ENCODE results near the gene MAP1A. TPM values are rescaled to one million over a fixed set of nuclear protein-coding genes. Genes with fewer than 3 reads are reported as not detected.

Gene MAP1A
- total and polyA plus RNA-seq, 2 donors (not counting 3 experiments of a cell fraction or from before 2014, with no cell fraction given), result 0.68 to 4.8 TPM

DNA sequence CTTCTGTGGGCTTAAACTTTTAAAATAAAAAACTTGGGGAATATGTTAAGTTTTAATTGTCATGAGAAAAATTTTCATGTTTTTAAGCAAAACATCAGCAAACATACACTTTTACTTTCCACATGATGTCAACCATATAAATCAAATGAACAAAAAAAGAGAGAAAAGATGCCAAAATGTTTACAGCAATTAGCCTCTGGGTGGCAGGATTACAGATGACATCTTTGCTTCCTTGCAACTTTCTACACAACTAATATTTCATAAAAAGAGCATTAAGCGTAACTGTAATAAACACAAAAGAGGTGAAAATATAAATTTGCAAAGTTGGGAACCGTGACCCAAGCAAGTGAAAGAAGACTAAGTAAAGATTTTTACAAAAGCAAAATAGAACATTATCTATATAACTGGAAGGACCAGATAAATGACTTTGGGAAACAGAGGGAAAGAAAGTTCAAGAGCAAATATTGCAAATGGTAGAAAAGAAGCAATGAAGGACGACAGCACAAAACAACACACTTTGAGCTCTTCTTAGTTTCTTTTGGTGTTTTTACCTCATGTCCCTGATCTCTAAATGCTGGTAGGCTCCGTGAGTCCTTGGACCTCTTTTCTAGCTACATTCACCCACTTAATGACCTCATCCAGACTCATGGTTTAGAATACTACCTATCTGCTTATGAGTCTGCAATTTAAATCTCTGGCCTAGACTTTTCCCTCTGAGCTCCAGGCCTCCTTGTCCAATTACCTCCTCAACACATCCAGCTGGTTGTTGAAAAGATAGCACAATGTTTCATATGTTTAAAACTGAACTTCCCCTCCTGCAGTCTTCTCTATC lies 33.9 kb upstream of the MAP1A start:
- no TSS peak for BruUV-seq (replicated peaks)
- FAIRE-seq, result peak; percentile 49
- intact Hi-C loops (cut with micrococcal nuclease), result loop anchor here (2.0 kb wide), 1 partner anchor 27 kb away; no protein-coding TSS in a partner anchor

More for the DNA sequence above, 33.9 kb upstream of the MAP1A start:
- TF ChIP-seq, protein P1, sequence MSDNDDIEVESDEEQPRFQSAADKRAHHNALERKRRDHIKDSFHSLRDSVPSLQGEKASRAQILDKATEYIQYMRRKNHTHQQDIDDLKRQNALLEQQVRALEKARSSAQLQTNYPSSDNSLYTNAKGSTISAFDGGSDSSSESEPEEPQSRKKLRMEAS (IDR thresholded peaks at IDR 0.05; ENCODE audit: insufficient read depth, insufficient read length), result no peak
- TF ChIP-seq, protein P2, sequence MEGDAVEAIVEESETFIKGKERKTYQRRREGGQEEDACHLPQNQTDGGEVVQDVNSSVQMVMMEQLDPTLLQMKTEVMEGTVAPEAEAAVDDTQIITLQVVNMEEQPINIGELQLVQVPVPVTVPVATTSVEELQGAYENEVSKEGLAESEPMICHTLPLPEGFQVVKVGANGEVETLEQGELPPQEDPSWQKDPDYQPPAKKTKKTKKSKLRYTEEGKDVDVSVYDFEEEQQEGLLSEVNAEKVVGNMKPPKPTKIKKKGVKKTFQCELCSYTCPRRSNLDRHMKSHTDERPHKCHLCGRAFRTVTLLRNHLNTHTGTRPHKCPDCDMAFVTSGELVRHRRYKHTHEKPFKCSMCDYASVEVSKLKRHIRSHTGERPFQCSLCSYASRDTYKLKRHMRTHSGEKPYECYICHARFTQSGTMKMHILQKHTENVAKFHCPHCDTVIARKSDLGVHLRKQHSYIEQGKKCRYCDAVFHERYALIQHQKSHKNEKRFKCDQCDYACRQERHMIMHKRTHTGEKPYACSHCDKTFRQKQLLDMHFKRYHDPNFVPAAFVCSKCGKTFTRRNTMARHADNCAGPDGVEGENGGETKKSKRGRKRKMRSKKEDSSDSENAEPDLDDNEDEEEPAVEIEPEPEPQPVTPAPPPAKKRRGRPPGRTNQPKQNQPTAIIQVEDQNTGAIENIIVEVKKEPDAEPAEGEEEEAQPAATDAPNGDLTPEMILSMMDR (IDR thresholded peaks at IDR 0.05; ENCODE audit: extremely low read depth in 1 of 2, insufficient read depth in 1 of 2, low read depth in 1 of 2, low read length in 2 of 2), result peak; percentile 9
- no peak for TF ChIP-seq GATA2 (IDR thresholded peaks at IDR 0.05; ENCODE audit: insufficient read depth, insufficient read length, low read depth, low read length)
- no peak for TF ChIP-seq POLR2A (IDR thresholded peaks at IDR 0.05; ENCODE audit: low read depth, low read length)
- no peaks in the 10 kb centered on the region for H3K4me1 ChIP-seq (ENCODE audit: control insufficient read depth, extremely low read depth, insufficient read depth, low read length)
- H3K4me2 ChIP-seq (ENCODE audit: insufficient read depth, low read length), result no peak overlapping the region
- no peak overlapping the region for H2AFZ ChIP-seq (ENCODE audit: low read depth, low read length)
- H3K9ac ChIP-seq (replicated peaks; ENCODE audit: extremely low read depth, insufficient read depth, low read length), result no peak overlapping the region
- POLR2A ChIA-PET, result no interaction called here
- no peaks in the 10 kb centered on the region for H4K20me1 ChIP-seq (replicated peaks; ENCODE audit: control insufficient read depth, extremely low read depth, insufficient read depth, low read length)
- peaks cover 12 to 13% of the 10 kb centered on the region in 2 experiments for H3K36me3 ChIP-seq (ENCODE audit: control insufficient read depth in 2 of 2, extremely low read depth in 1 of 2, insufficient read depth in 2 of 2, low read length in 2 of 2)
- dilution Hi-C loops (cut with MboI; ENCODE audit: extremely low pct_ligation_motif_present, low sequenced_read_pairs), result no loop called here
- H3K9me3 ChIP-seq (replicated peaks; ENCODE audit: control insufficient read depth, insufficient read depth, low read length), result no peaks in the 10 kb centered on the region
- H3K79me2 ChIP-seq (ENCODE audit: control insufficient read depth, insufficient read depth, low read length), result no peaks in the 10 kb centered on the region
- H3K4me3 ChIP-seq (replicated peaks in 1 of 3; ENCODE audit: insufficient read depth in 1 of 3, low read depth in 1 of 3, low read length in 3 of 3), result no peak overlapping the region
- H3K9me1 ChIP-seq (replicated peaks; ENCODE audit: control insufficient read depth, extremely low read depth, insufficient read depth, low read length), result no peaks in the 10 kb centered on the region
- no peak overlapping the region for H3K27ac ChIP-seq (ENCODE audit: insufficient read depth, low read depth, low read length)
- H3K27me3 ChIP-seq (ENCODE audit: control insufficient read depth in 2 of 2, insufficient read depth in 2 of 2, low read length in 2 of 2), result no peaks in the 10 kb centered on the region
- CTCF ChIA-PET, result interaction anchor here (1.0 to 1.5 kb wide), 4 partner anchors 10 to 32 kb away, joined by 4 to 14 read pairs (median 4); partner anchors contain the start of gene TP53BP1
- DNase-seq (ENCODE audit: low read depth, low spot score), result peak; percentile 33

All from endothelial cell of umbilical vein (primary cell).